Stimulated activated effector memory CD8-positive, alpha-beta T cell treated with anti-CD3 and anti-CD28 coated beads, Interleukin-12 subunit alpha, Interleukin-12 subunit beta, amount 100 ng/mL, for 72 hours (primary cell): ENCODE results near the gene MUTYH.
"Not testable (repeated sequence)": the region's sequence is repeated elsewhere in the genome, so short reads cannot be mapped to it uniquely, and the experiment has no call there.

Experiments used
- ATAC-seq: fragments of 150-1000 bp; cut with Tn5 transposase; 2 replicates; pipeline ENCODE4 v1.10.0; 2021
- DNase-seq, 2 donors: peaks; one replicate each; pipeline ENCODE4 v3.0.0; 2021 to 2022; ENCODE audit warnings: low spot score in 2 of 2
- H3K27ac Mint-ChIP-seq: one replicate; pipeline ENCODE4 v1.8.0; 2022; ENCODE audit warnings: mild to moderate bottlenecking, mixed read lengths
- H3K36me3 Mint-ChIP-seq: one replicate; pipeline ENCODE4 v1.8.0; 2022; ENCODE audit warnings: mild to moderate bottlenecking, mixed read lengths
- H3K4me1 Mint-ChIP-seq: one replicate; pipeline ENCODE4 v1.8.0; 2022; ENCODE audit warnings: mixed read lengths
- H3K4me3 Mint-ChIP-seq: one replicate; pipeline ENCODE4 v1.8.0; 2022; ENCODE audit warnings: mild to moderate bottlenecking, mixed read lengths
- H3K9me3 Mint-ChIP-seq: one replicate; pipeline ENCODE4 v1.8.0; 2022; ENCODE audit warnings: mixed read lengths

The MUTYH gene

DNA sequence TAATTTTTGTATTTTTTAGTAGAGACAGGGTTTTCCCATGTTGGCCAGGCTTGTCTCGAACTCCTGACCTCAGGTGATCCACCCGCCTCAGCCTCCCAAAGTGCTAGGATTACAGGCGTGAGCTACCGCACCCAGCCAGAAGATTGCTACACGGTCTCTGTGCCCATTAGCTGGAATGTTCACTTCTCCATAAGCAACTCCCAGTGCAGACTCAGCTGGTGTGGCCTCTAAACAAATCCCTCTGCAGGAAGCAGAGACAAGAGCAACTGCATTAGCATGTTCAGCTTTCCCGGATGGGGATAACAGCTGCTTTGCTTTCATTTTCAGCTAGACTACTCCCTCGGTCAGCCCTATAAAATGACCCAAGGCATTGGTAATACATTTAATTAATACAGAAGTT, 20.7 kb upstream of the MUTYH start:
- ATAC-seq, H3K9me3 Mint-ChIP-seq: not testable (repeated sequence)

DNA sequence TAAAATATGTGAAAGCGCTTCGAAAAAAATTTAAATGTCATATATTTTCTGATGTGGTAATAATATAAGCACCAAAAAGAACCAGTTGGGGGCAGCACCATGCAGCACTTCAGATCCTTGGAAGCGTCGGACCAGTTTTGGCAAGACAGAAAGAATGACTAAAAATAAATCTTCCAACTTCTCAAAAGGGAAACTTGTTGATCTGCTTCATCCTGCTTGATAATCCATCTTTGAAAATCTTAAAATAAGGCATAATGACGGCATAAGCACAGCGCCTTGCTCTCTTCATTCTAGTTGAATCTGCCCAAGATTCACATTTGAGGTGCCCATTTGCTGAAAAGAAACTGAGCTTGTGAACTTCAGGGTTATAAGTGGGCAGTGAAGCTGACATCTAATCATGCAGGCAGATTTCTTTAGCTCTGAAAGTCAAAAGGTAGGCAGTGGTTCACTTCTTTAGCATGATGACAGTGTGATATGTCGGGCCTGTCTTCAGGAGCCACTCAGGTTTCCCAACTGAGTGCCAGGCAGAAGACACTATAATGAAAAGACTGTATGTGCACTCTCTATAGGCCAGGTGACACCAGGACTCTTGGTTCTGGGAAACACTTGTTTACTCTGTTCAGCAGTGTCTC, 19.8 kb upstream of the MUTYH start:
- no peaks in the 10 kb centered on the region for H3K36me3 Mint-ChIP-seq
- no peak overlapping the region for H3K27ac Mint-ChIP-seq
- peaks cover 5% of the 10 kb centered on the region for H3K4me1 Mint-ChIP-seq
- peak; percentile 65 for ATAC-seq
- H3K9me3 Mint-ChIP-seq = no peaks in the 10 kb centered on the region
- no peak for DNase-seq
- H3K4me3 Mint-ChIP-seq = no peak overlapping the region

More for the DNA sequence above, 20.7 kb upstream of the MUTYH start:
- not testable (repeated sequence) for H3K27ac Mint-ChIP-seq, H3K4me3 Mint-ChIP-seq, H3K4me1 Mint-ChIP-seq, H3K36me3 Mint-ChIP-seq, DNase-seq

DNA sequence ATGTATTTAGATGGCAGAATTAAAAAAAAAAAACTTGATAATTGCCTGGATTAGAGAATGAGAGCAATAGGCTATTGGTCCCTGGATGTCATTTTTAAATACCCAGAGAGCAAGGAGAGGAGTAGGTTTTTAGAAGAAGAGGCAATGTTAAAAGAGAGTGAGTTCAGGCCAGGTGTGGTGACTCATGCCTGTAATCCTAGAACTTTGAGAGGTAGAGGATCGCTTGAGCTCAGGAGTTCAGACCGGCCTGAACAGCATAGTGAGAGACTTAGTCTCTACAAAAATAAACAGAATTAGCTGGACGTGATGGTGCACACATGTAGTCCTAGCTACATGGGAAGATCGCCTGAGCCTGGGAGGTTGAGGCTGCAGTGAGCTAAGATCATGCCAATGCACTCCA, 15.9 kb upstream of the MUTYH start:
- no peak overlapping the region for H3K4me3 Mint-ChIP-seq
- no peak for ATAC-seq
- H3K27ac Mint-ChIP-seq = no peak overlapping the region

DNA sequence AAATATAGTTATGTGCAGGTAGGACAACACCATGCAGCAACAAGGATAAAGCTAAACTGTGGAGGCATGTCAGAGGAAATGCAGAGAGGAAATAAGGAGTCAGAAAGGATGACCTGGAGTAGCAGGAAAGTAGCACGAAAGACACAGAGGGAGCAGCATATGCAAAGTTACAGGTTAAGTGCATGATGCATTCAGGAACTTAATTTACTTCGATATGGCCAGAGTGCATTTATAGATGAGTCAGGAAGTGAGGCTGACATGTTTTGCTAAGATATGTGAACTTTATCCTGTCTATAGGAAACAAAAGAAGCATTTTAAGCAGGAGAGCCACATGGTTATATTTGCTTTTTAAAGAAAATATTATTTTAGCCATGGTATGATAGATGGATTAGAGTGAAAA, 15.4 kb upstream of the MUTYH start:
- ATAC-seq (no peak), DNase-seq (no peak)
- Mint-ChIP-seq H3K9me3 (no peaks in the 10 kb centered on the region), H3K4me1 (peaks cover 5% of the 10 kb centered on the region), H3K36me3 (no peaks in the 10 kb centered on the region), H3K4me3 (no peak overlapping the region), H3K27ac (no peak overlapping the region)

More for the DNA sequence above, 15.9 kb upstream of the MUTYH start:
- Mint-ChIP-seq H3K4me1 (peaks cover 5% of the 10 kb centered on the region), H3K9me3 (no peaks in the 10 kb centered on the region), H3K36me3 (no peaks in the 10 kb centered on the region)
- DNase-seq = no peak

DNA sequence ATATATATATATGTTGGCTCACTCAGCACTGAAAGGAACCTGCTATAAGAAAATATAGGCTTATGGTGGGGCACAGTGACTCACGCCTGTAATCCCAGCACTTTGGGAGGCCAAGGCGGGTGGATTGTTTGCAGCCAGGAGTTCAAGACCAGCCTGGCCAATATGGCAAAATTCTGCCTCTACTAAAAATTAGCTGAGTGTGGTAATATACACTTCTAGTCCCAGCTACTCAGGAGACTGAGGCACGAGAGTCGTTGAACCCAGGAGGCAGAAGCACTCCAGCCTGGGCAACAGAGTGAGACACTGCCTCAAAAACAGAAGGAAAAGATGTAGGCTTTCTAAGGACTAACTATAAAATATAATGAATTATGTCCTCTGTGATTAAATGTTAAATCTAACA, 14.6 kb upstream of the MUTYH start:
- no peaks in the 10 kb centered on the region for H3K36me3 Mint-ChIP-seq
- H3K9me3 Mint-ChIP-seq = no peaks in the 10 kb centered on the region
- no peak overlapping the region for H3K27ac Mint-ChIP-seq

DNA sequence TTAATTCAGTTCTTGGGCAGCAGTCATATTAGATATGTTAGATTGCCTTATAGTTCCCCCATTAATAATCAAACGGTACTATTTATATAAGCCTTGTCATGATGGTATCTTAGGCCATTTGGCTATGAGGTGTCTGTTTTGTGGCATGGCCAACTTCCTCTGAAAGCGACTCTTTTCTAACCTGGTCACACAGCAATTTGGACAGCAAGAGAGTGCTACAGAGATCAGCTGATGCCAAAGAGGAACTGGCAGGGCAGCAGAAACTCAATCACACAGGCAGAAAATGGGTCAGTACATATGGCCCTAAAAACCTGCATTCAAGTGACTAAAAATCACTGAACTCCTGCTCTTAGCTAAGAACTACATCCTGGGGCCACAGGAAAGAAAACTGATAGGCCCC, 13.4 kb upstream of the MUTYH start:
- Mint-ChIP-seq H3K9me3 (no peaks in the 10 kb centered on the region), H3K4me1 (no peaks in the 10 kb centered on the region), H3K27ac (peak overlapping the region; percentile 20), H3K4me3 (no peak overlapping the region), H3K36me3 (no peaks in the 10 kb centered on the region)
- DNase-seq (no peak), ATAC-seq (no peak)

More for the DNA sequence above, 14.6 kb upstream of the MUTYH start:
- ATAC-seq = no peak
- Mint-ChIP-seq H3K4me1 (peaks cover 1% of the 10 kb centered on the region), H3K4me3 (no peak overlapping the region)
- no peak for DNase-seq

DNA sequence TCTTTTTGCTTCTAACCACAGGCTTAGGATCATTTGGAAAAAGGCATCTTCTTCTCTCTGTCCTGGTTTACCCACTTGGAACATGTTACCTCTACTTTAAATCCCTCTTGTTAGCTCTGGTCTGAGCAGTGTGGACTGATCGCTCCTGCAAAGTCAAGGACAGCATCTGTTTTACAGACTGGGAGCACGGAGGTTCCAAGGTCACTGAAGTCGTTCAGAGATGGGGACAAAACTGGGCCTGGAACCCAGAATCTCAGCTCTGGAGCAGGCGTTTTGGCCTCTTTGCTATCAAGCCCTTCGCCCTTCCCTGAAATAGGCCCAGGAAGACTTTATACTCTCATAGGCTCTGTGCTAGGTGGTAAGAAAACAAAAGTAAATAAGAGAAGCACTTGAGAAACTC, 11.3 kb upstream of the MUTYH start:
- ATAC-seq (no peak), DNase-seq (no peak)
- Mint-ChIP-seq H3K4me3 (no peak overlapping the region), H3K27ac (no peak overlapping the region), H3K9me3 (no peaks in the 10 kb centered on the region), H3K4me1 (no peaks in the 10 kb centered on the region), H3K36me3 (no peaks in the 10 kb centered on the region)

DNA sequence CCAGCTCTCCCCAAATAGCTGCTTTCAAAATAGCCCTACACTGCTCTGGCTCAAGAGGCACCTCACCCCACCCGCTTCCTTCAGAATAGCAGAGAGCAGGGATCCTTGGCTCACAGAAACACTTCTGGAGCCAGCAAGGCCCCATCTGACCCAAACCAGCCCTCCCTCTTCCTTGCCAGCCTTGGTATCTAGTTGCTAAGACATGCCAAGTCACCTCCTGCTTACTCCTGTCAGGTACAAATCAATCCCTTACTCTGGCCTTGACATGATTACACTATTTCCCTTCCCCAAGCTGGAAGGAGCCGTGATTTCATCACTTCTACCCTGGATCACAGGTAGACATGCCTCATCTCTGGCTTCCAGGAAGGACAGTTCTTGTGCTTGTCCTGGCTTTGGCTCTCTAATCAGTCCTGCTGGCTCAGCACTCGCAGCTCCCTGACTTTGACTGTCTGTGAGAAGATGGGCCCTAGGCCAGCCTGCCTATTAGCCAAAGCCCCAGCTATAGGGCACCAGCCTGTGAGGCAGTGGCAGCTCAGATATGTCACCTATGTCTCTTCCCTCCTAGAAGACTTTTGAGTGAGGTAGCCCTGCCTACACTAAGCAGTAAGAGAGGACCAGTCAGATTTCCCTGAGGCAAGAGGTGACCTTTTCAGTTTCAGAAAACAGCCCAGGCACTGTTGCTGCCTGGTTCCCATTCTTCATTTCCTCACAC, 8.9 kb upstream of the MUTYH start:
- Mint-ChIP-seq H3K36me3 (peaks cover 22% of the 10 kb centered on the region), H3K9me3 (no peaks in the 10 kb centered on the region), H3K4me1 (no peaks in the 10 kb centered on the region), H3K27ac (peak overlapping the region; percentile 76), H3K4me3 (no peak overlapping the region)
- ATAC-seq = no peak
- DNase-seq = no peak

DNA sequence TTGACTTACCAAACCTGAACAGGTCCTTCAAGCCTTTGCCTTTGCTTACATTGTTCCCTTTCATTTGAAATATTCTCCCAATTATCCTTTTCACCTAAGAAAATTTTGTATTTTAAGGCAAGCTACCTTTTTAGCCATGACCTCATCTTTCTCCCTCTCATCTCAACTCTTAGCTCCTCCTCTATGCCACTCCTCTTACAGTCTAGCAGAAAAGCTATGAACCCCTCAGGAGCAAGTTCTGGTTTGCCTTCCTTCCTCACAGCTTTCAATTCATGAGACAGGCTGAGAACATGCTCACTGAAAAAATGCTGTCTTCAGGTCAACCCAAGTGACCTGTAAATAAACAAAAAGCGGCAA, 8.3 kb upstream of the MUTYH start:
- ATAC-seq = no peak
- H3K4me3 Mint-ChIP-seq = no peak overlapping the region
- no peak for DNase-seq
- H3K36me3 Mint-ChIP-seq = peaks cover 27% of the 10 kb centered on the region
- H3K27ac Mint-ChIP-seq = peak overlapping the region; percentile 76
- no peaks in the 10 kb centered on the region for H3K9me3 Mint-ChIP-seq
- H3K4me1 Mint-ChIP-seq = no peaks in the 10 kb centered on the region

DNA sequence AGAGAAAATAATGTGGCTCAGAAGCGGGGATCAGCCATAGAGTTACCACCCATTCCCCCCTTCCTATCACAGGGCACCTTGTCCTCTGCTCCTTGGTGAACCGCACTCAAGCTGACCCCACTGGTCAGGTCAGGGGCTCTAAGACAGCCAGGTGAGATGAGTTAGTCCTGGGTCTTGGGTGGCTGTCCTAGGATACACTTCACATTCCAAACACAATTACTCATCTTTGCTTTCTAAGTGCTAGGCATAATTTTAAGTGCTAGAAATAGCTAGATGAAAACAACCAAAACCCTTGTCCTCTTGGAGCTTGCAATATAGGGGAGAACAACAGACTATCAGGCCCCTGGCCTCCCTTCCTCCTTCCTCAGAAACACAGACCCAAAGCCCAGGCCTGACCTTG, 7.8 kb upstream of the MUTYH start:
- Mint-ChIP-seq H3K4me1 (no peaks in the 10 kb centered on the region), H3K27ac (peak overlapping the region; percentile 76), H3K9me3 (no peaks in the 10 kb centered on the region), H3K4me3 (no peak overlapping the region), H3K36me3 (peaks cover 33% of the 10 kb centered on the region)
- no peak for ATAC-seq
- no peak for DNase-seq

DNA sequence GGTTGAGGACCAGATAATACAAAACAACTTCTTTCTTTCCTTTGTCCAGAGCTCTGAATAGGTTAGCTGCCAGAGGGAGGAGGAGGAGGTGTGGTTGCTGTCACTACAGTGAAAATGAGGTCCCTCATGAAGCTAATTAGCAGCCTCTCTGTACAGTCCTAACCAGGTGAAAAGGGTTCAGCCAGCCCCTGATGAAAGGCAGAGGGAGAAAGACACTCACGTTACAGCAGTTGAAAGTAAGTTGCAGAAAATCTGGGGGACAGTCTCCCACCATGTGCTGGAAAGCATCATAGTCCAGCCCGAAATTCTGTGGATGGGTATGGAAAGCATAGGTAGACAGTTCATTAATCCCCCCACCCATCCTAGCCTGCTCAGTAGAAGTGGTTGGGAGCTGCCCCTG, 6.2 kb upstream of the MUTYH start:
- H3K36me3 Mint-ChIP-seq = peaks cover 49% of the 10 kb centered on the region
- DNase-seq (no peak), ATAC-seq (no peak)
- no peak overlapping the region for H3K4me3 Mint-ChIP-seq
- no peaks in the 10 kb centered on the region for H3K9me3 Mint-ChIP-seq
- peak overlapping the region; percentile 79 for H3K27ac Mint-ChIP-seq
- peaks cover 8% of the 10 kb centered on the region for H3K4me1 Mint-ChIP-seq

DNA sequence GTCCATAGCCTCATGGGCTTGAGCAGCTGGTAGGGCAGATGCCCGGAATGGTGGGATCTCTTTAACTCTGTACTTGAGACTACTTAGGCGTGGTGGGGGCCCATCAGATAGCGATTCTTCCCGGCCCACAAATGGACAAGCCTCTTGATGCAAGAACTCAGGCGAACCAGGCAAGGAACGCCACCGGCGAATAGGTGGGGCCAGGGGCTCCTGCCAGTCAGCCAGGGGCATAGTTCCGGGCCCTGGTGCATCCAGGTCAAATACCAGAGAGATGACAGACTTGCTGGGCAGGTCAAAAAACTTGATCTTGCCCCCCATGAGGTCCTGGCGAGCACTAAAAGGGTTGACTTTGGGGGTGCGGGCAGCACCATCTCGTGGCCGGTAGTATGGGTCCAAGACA, 4.8 kb upstream of the MUTYH start:
- Mint-ChIP-seq H3K9me3 (no peaks in the 10 kb centered on the region), H3K4me1 (peaks cover 18% of the 10 kb centered on the region), H3K27ac (peak overlapping the region; percentile 79), H3K36me3 (peaks cover 63% of the 10 kb centered on the region), H3K4me3 (no peak overlapping the region)
- no peak for DNase-seq
- no peak for ATAC-seq

DNA sequence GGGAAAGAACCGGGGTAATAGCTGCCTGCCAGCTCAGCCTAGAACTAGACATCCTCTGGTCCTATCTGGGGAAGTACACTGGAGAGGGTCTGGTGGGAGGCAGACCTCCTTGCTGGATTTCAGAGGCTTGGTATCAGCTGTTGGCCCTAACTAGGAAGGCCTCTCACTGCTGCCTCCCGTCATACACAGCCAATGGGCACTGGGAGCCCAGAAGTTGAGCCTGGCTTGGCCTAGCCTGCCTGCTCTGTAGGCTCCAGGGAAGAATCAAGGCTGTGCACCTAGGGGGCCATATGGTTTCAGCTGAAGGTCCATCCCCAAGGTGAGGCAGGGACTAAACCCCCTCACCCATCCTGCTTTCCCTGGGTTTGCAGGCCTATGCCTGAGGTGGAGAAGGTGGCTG, 4.3 kb upstream of the MUTYH start:
- ATAC-seq (no peak), DNase-seq (no peak)
- Mint-ChIP-seq H3K4me3 (no peak overlapping the region), H3K36me3 (peaks cover 68% of the 10 kb centered on the region), H3K27ac (no peak overlapping the region), H3K9me3 (no peaks in the 10 kb centered on the region), H3K4me1 (peaks cover 21% of the 10 kb centered on the region)

DNA sequence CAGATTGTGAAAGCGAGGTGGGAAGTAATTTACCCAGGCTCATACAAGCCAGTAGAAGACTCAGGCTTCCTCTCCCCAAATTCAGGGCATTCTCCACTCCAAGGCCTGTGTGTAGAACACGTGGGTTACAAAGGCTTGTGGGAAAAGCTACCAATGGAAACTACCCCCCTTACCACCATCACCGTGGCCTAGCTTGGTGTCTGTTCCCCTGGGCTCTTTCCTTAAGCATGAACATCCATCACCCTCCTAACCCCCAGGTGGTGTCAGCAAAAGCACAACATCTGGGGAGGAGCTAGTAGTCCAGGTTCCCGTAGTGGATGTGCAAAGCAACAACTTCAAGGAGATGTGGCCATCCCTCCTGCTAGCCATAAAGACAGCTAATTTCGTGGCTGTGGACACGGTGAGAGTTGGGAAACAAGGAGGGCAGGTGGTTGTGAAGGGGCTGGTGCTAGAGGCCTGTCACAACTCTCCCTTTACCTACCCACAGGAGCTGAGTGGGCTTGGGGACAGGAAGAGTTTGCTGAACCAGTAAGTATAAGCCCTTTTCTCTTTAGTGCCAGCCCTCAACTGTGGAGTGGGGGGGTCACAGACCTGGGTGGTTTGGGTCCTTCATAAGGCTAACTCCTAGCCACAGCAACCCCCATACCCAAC, 701 bp upstream of the MUTYH start:
- DNase-seq = no peak
- no peak for ATAC-seq
- H3K27ac Mint-ChIP-seq = peak overlapping the region; percentile 99

DNA sequence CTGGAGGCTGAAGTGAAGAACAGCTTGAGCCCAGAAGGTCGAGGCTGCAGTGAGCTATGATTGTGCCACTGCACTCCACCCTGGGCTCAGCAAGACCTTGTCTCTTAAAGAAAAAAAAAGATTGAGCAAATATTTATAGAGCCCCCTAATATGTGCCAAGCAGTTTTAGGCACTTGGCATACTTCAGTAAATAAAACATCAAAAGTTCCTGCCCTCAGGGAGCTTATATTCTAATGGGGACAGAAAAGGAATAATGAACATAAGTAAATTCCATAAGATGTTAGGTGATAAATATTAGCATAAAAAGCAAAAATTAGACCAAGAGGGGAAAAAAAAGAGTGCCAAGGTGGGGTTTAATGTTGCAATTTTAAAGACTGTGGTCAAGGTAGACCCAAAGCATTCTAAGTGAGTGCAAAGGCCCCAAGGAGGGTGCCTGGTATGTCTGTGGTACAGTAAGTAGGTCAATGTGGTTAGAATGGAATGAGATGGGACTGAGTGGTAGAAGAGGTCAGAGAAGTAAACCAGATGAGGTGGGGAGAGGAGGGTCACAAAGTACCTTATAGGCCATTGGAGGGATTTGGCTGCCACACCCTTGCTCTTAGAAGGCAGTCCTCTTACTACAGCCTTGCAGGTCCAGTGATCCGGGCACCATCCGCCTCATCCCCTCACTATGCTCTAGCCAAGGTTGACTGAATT, 2.5 kb downstream of the MUTYH start:
- Mint-ChIP-seq H3K4me3 (peak overlapping the region; percentile 99), H3K36me3 (peaks cover 58% of the 10 kb centered on the region), H3K27ac (peak overlapping the region; percentile 99), H3K9me3 (no peaks in the 10 kb centered on the region), H3K4me1 (peaks cover 69% of the 10 kb centered on the region)
- DNase-seq (no peak), ATAC-seq (no peak)

More for the DNA sequence above, 701 bp upstream of the MUTYH start:
- Mint-ChIP-seq H3K4me1 (peaks cover 53% of the 10 kb centered on the region), H3K4me3 (peak overlapping the region; percentile 99), H3K36me3 (peaks cover 83% of the 10 kb centered on the region), H3K9me3 (no peaks in the 10 kb centered on the region)
